Natural killer cell (primary cell): ENCODE data around the gene RAB27A. TPM values are rescaled to one million over a fixed set of nuclear protein-coding genes. Genes with fewer than 3 reads are reported as not detected.

Experiments used
- ATAC-seq, 3 donors: fragments of 150-1000 bp in 2 of 3; fragments of 200-7000 bp in 1 of 3; cut with Tn5 transposase; 1 replicate in 1 of 3; 2 replicates in 2 of 3; pipeline ENCODE4 v1.10.0; 2021; ENCODE audit warnings: mild to moderate bottlenecking in 2 of 3, moderate library complexity in 2 of 3
- DNase-seq, 2 donors: peaks; one replicate each; pipeline versions ENCODE4 v3.0.0 to v3.0.0-alpha.2; 2013 to 2021; ENCODE audit warnings: mixed read lengths in 1 of 2
- H3K27ac ChIP-seq: one replicate; pipeline ENCODE4 v1.5.1; 2013; ENCODE audit warnings: mild to moderate bottlenecking, low read length
- H3K27me3 ChIP-seq: one replicate; pipeline ENCODE4 v1.6.1; 2013; ENCODE audit warnings: low read length; ENCODE audit not compliant: control insufficient read depth, insufficient read depth
- H3K36me3 ChIP-seq: one replicate; pipeline ENCODE4 v1.6.1; 2013; ENCODE audit warnings: low read length; ENCODE audit not compliant: control insufficient read depth, insufficient read depth
- H3K4me1 ChIP-seq: one replicate; pipeline ENCODE4 v1.6.1; 2013; ENCODE audit warnings: low read length; ENCODE audit not compliant: control insufficient read depth, insufficient read depth
- H3K4me3 ChIP-seq: one replicate; pipeline ENCODE4 v1.5.1; 2013; ENCODE audit warnings: low read length
- H3K9me3 ChIP-seq: one replicate; pipeline ENCODE4 v1.6.1; 2013; ENCODE audit warnings: low read length; ENCODE audit not compliant: control insufficient read depth, insufficient read depth
- H3K27ac Mint-ChIP-seq, 2 donors: one replicate each; pipeline ENCODE4 v1.8.0; 2022; ENCODE audit warnings: mild to moderate bottlenecking in 2 of 2, mixed read lengths in 2 of 2, moderate library complexity in 1 of 2
- H3K27me3 Mint-ChIP-seq, 2 donors: one replicate each; pipeline ENCODE4 v1.8.0; 2022; ENCODE audit warnings: low read depth in 2 of 2, mixed read lengths in 2 of 2
- H3K36me3 Mint-ChIP-seq: one replicate; pipeline ENCODE4 v1.8.0; 2022; ENCODE audit warnings: mixed read lengths
- H3K4me1 Mint-ChIP-seq, 2 donors: one replicate each; pipeline ENCODE4 v1.8.0; 2022; ENCODE audit warnings: mixed read lengths in 2 of 2
- H3K4me3 Mint-ChIP-seq: one replicate; pipeline ENCODE4 v1.8.0; 2022; ENCODE audit warnings: mild to moderate bottlenecking, moderate library complexity, mixed read lengths
- H3K9me3 Mint-ChIP-seq, 2 donors: one replicate each; pipeline ENCODE4 v1.8.0; 2022; ENCODE audit warnings: mixed read lengths in 2 of 2
- WGBS: methylation state at CpG from one replicate; pipeline ENCODE4 v1.1.7; 2013; ENCODE audit warnings: missing lambda C conversion rate; ENCODE audit not compliant: insufficient coverage; 5-methylcytosine and 5-hydroxymethylcytosine counted together
- intact Hi-C: fragments of 100-400 bp; cut with micrococcal nuclease; formaldehyde crosslinking; loops from one replicate; pipeline ENCODE4 v1.14.2; 2022
- total RNA-seq, 4 donors: library from RNA; stranded (reverse); fragments of 120-200 nt in 1 of 4; gene quantifications; one replicate each; pipeline versions ENCODE4 v1.2.3 to v1.2.4, GENCODE V29; 2013 to 2022
- TF ChIP-seq, protein P1 (sequence below): fragments of 200-600 bp; IDR thresholded peaks from one replicate; pipeline ENCODE4 v1.8.0; 2022; ENCODE audit warnings: antibody characterized with exemption

RAB27A gene
- total RNA-seq, 3 donors from 2014 or later (not counting 1 experiment from before 2014, with no cell fraction given): 90.0 to 111 (median 98.1) TPM

DNA sequence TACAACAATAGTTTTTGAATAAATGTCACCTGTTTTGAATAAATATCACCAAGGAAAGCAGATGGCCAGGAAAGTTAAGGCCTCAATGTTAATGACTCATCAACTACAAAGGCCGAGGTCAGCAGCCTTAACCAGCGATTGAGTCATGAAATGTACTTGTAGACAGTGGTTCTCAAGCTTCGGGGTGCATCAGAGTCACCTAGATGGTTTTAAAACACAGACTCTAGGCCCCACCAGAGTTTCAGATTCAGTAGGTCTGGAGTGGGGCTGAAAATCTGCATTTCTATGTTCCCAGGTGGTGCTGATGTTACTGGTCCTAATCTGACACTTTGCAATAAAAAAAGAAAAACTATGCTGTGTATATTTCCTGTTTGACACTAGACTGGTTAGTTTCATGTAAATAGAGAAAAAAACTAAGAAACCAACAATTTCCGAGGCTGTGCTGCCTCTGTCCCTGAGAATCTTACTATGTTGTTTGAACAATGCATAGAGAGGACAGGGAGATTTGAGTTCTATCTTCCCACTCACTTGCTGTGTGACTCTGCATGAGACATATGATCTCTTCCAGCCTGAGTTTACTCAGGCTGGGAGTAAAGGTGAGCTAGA is 9.8 kb downstream of the RAB27A start:
- no peak overlapping the region for H3K4me3 ChIP-seq
- H3K36me3 ChIP-seq: no peaks in the 10 kb centered on the region
- peak overlapping the region; percentile 93 for H3K27ac ChIP-seq
- Mint-ChIP-seq H3K4me1 (peaks cover 94 to 96% of the 10 kb centered on the region in 2 donors), H3K9me3 (no peaks in the 10 kb centered on the region), H3K36me3 (no peaks in the 10 kb centered on the region), H3K27ac (peak overlapping the region; percentile 93 to 99), H3K27me3 (no peaks in the 10 kb centered on the region), H3K4me3 (peak overlapping the region; percentile 90)
- H3K4me1 ChIP-seq: peaks cover 80% of the 10 kb centered on the region
- H3K9me3 ChIP-seq: no peaks in the 10 kb centered on the region
- DNase-seq (peak; percentile 49 to 78), ATAC-seq (peak; percentile 65 to 76 (median 71))
- TF ChIP-seq, protein P1, sequence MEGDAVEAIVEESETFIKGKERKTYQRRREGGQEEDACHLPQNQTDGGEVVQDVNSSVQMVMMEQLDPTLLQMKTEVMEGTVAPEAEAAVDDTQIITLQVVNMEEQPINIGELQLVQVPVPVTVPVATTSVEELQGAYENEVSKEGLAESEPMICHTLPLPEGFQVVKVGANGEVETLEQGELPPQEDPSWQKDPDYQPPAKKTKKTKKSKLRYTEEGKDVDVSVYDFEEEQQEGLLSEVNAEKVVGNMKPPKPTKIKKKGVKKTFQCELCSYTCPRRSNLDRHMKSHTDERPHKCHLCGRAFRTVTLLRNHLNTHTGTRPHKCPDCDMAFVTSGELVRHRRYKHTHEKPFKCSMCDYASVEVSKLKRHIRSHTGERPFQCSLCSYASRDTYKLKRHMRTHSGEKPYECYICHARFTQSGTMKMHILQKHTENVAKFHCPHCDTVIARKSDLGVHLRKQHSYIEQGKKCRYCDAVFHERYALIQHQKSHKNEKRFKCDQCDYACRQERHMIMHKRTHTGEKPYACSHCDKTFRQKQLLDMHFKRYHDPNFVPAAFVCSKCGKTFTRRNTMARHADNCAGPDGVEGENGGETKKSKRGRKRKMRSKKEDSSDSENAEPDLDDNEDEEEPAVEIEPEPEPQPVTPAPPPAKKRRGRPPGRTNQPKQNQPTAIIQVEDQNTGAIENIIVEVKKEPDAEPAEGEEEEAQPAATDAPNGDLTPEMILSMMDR: no peak
- intact Hi-C loops: loop anchor here (1.0 to 10.0 kb wide), 4 partner anchors 13 to 125 kb away; partner anchors contain the start of genes CCPG1, PIERCE2, PIGB and PIGBOS1
- no peaks in the 10 kb centered on the region for H3K27me3 ChIP-seq
- 8% methylated on average over 4 of the region's 4 CpGs for WGBS

DNA sequence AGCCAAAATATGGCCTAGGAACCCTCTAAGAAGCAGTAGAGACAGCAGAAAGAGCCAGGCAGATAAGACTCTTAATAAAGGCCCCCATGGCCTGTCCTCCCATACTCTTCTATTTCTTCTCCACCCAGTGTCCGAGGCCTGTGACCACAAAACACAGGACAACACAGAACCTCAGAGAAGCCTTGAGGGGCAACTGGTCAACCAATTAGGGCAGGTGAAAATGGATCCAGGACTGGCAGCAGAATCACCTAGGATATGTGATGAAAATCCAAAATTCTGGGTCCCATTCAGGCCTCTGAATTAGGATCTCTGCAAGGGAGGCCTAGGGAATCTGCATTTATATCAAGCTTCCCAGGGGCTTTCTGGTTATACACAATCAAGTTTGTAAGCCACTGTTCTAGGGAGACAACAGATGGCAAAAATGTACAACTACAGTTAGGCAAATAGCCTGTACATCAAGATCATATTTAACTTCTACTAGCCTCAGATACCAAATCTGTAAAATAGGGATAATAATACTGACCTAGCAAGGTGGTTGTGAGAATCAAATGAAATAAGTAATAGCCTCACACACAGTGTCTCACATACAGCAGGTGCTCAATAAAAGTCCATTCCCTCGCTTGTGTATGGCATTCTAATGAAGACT is 10.4 kb downstream of the RAB27A start:
- peak overlapping the region; percentile 93 for H3K27ac ChIP-seq
- H3K4me3 ChIP-seq: no peak overlapping the region
- no peak for ATAC-seq
- H3K4me3 Mint-ChIP-seq: peak overlapping the region; percentile 90
- no peaks in the 10 kb centered on the region for H3K36me3 Mint-ChIP-seq
- DNase-seq: no peak
- peaks cover 90 to 91% of the 10 kb centered on the region in 2 donors for H3K4me1 Mint-ChIP-seq
- peaks cover 77% of the 10 kb centered on the region for H3K4me1 ChIP-seq
- no peaks in the 10 kb centered on the region for H3K9me3 Mint-ChIP-seq
- no peaks in the 10 kb centered on the region for H3K27me3 ChIP-seq
- no peaks in the 10 kb centered on the region for H3K36me3 ChIP-seq
- TF ChIP-seq, protein P1: no peak
- WGBS: 52% methylated on average over 2 of the region's 2 CpGs
- peak overlapping the region; percentile 93 to 99 for H3K27ac Mint-ChIP-seq
- H3K9me3 ChIP-seq: no peaks in the 10 kb centered on the region
- intact Hi-C loops: loop anchor here (1.0 kb wide), 2 partner anchors 12 to 82 kb away; no protein-coding TSS in a partner anchor
- H3K27me3 Mint-ChIP-seq: no peaks in the 10 kb centered on the region

DNA sequence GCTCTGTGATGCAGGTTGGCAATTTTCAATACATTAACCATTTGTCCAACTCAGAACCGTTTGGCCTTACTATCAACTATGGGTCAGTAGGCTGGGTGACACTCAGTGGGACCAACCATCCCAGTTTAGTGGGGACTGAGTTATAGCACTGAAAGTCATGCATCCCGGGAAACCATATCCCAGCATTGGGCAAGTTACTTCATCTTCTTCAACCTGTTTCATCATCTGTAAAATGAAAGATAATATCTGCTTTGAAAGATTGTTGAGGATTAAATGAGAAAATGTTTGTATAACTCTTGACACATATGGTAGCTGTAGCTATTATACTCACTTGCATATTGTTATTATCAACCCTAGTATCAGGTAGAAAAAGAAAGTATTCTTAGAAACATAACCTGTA is 11.9 kb downstream of the RAB27A start:
- H3K4me3 Mint-ChIP-seq: peak overlapping the region; percentile 90
- no peaks in the 10 kb centered on the region for H3K36me3 Mint-ChIP-seq
- ATAC-seq: no peak
- peak overlapping the region; percentile 93 to 99 for H3K27ac Mint-ChIP-seq
- WGBS: 64% methylated on average over 2 of the region's 2 CpGs
- H3K27me3 Mint-ChIP-seq: no peaks in the 10 kb centered on the region
- intact Hi-C loops: no loop called here
- Histone ChIP-seq H3K9me3 (no peaks in the 10 kb centered on the region), H3K36me3 (no peaks in the 10 kb centered on the region), H3K27ac (peak overlapping the region; percentile 93), H3K27me3 (no peaks in the 10 kb centered on the region), H3K4me1 (peaks cover 69% of the 10 kb centered on the region), H3K4me3 (no peak overlapping the region)
- H3K9me3 Mint-ChIP-seq: no peaks in the 10 kb centered on the region
- TF ChIP-seq, protein P1: no peak
- peak in 1 of 2 donors; percentile 8 for DNase-seq
- H3K4me1 Mint-ChIP-seq: peaks cover 87 to 90% of the 10 kb centered on the region in 2 donors
